WTC11 (cell line): Measurements from ENCODE around the gene GRIK5. TPM values are rescaled to one million over a fixed set of nuclear protein-coding genes. Genes with fewer than 3 reads are reported as not detected.

ENCODE experiments used
- ATAC-seq: fragments of 200-7000 bp; cut with Tn5 transposase; 2 replicates; pipeline ENCODE4 v1.10.0; 2021; ENCODE audit warnings: mild to moderate bottlenecking, moderate library complexity
- CTCF ChIA-PET: fragments of 300-600 bp; sonication (Branson Sonifier 250); formaldehyde crosslinking; loops from one replicate; lab custom pipeline; 2021; ENCODE audit warnings: antibody characterized with exemption; lab: Charles Lee
- POLR2A ChIA-PET: fragments of 350-600 bp; sonication (Branson Sonifier 250); formaldehyde crosslinking; loops from one replicate; lab custom pipeline; 2021; ENCODE audit warnings: antibody characterized with exemption; lab: Charles Lee
- DNase-seq: peaks from one replicate; pipeline ENCODE4 v3.0.0; 2021; ENCODE audit warnings: low spot score
- H3K27ac Mint-ChIP-seq: 2 replicates; pipeline ENCODE4 v1.8.0; 2021; ENCODE audit warnings: mixed read lengths
- H3K27me3 Mint-ChIP-seq: 2 replicates; pipeline ENCODE4 v1.8.0; 2021; ENCODE audit warnings: low read depth, mild to moderate bottlenecking, moderate library complexity, mixed read lengths
- H3K36me3 Mint-ChIP-seq: 2 replicates; pipeline ENCODE4 v1.8.0; 2021; ENCODE audit warnings: mixed read lengths
- H3K4me1 Mint-ChIP-seq: 2 replicates; pipeline ENCODE4 v1.8.0; 2022; ENCODE audit warnings: mixed read lengths
- H3K4me3 Mint-ChIP-seq: 2 replicates; pipeline ENCODE4 v1.8.0; 2021; ENCODE audit warnings: mild to moderate bottlenecking, moderate library complexity, mixed read lengths
- H3K9me3 Mint-ChIP-seq: 2 replicates; pipeline ENCODE4 v1.8.0; 2021; ENCODE audit warnings: mixed read lengths
- CREB1 ChIP-seq: sonication (generic); formaldehyde crosslinking; IDR thresholded peaks from 2 replicates; pipeline ENCODE4 v1.8.0; 2023; ENCODE audit warnings: mild to moderate bottlenecking, missing genetic modification reagents
- CREM ChIP-seq: sonication (generic); formaldehyde crosslinking; IDR thresholded peaks from 2 replicates; pipeline ENCODE4 v1.8.1; 2022; ENCODE audit warnings: mild to moderate bottlenecking, missing genetic modification reagents, moderate library complexity
- FOXK1 ChIP-seq: sonication (generic); formaldehyde crosslinking; IDR thresholded peaks from 2 replicates; pipeline ENCODE4 v1.8.0; 2022; ENCODE audit warnings: mild to moderate bottlenecking, moderate library complexity, missing genetic modification reagents
- IRF2 ChIP-seq: sonication (generic); formaldehyde crosslinking; IDR thresholded peaks from 2 replicates; pipeline ENCODE4 v1.8.0; 2022; ENCODE audit warnings: low read depth, missing genetic modification reagents, borderline replicate concordance
- JUN ChIP-seq: sonication (generic); formaldehyde crosslinking; IDR thresholded peaks from 2 replicates; pipeline ENCODE4 v1.8.0; 2023; ENCODE audit warnings: mild to moderate bottlenecking, missing genetic modification reagents
- KAT7 ChIP-seq: sonication (generic); formaldehyde crosslinking; IDR thresholded peaks from 2 replicates; pipeline ENCODE4 v1.8.1; 2023; ENCODE audit warnings: missing genetic modification reagents, mild to moderate bottlenecking, borderline replicate concordance
- MAX ChIP-seq: sonication (generic); formaldehyde crosslinking; IDR thresholded peaks from 2 replicates; pipeline ENCODE4 v1.8.0; 2022; ENCODE audit warnings: mild to moderate bottlenecking, missing genetic modification reagents
- MXD4 ChIP-seq: fragments of 250-450 bp; sonication (Bioruptor Pico); IDR thresholded peaks from 2 replicates; pipeline ENCODE4 v1.8.0; 2021; ENCODE audit warnings: mild to moderate bottlenecking, moderate library complexity, borderline replicate concordance
- MYBL2 ChIP-seq: sonication (generic); formaldehyde crosslinking; IDR thresholded peaks from 2 replicates; pipeline ENCODE4 v1.8.1; 2023; ENCODE audit warnings: mild to moderate bottlenecking, moderate library complexity, missing genetic modification reagents
- NFYB ChIP-seq: sonication (generic); formaldehyde crosslinking; conservative IDR thresholded peaks from 2 replicates; pipeline ENCODE4 v1.8.0; 2022; ENCODE audit warnings: low read depth, missing genetic modification reagents
- NR3C1 ChIP-seq: sonication (generic); formaldehyde crosslinking; conservative IDR thresholded peaks from 2 replicates; pipeline ENCODE4 v1.8.1; 2023; ENCODE audit warnings: low read depth, mild to moderate bottlenecking, missing genetic modification reagents
- OVOL2 ChIP-seq: fragments of 250-450 bp; sonication (Bioruptor Pico); IDR thresholded peaks from 2 replicates; pipeline ENCODE4 v1.9.0; 2021; ENCODE audit warnings: mild to moderate bottlenecking, borderline replicate concordance
- PREB ChIP-seq: sonication (generic); formaldehyde crosslinking; IDR thresholded peaks from 2 replicates; pipeline ENCODE4 v1.8.1; 2022; ENCODE audit warnings: mild to moderate bottlenecking, missing genetic modification reagents, moderate library complexity, borderline replicate concordance
- PRRX2 ChIP-seq: fragments of 250-450 bp; sonication (Bioruptor Pico); IDR thresholded peaks from 2 replicates; pipeline ENCODE4 v1.8.0; 2021; ENCODE audit warnings: mild to moderate bottlenecking
- RORB ChIP-seq: fragments of 250-450 bp; sonication (Bioruptor Pico); IDR thresholded peaks from 2 replicates; pipeline ENCODE4 v1.9.0; 2021; ENCODE audit warnings: mild to moderate bottlenecking
- SOX15 ChIP-seq: fragments of 250-450 bp; sonication (Bioruptor Pico); IDR thresholded peaks from 2 replicates; pipeline ENCODE4 v1.9.0; 2021; ENCODE audit warnings: mild to moderate bottlenecking
- SP1 ChIP-seq: sonication (generic); formaldehyde crosslinking; conservative IDR thresholded peaks from 2 replicates; pipeline ENCODE4 v1.8.1; 2022; ENCODE audit warnings: missing genetic modification reagents
- TEAD1 ChIP-seq: sonication (generic); formaldehyde crosslinking; IDR thresholded peaks from 2 replicates; pipeline ENCODE4 v1.8.0; 2022; ENCODE audit warnings: mild to moderate bottlenecking, missing genetic modification reagents
- TP53 ChIP-seq: sonication (generic); formaldehyde crosslinking; IDR thresholded peaks from 2 replicates; pipeline ENCODE4 v1.8.1; 2023; ENCODE audit warnings: mild to moderate bottlenecking, missing genetic modification reagents
- ZNF138 ChIP-seq: sonication (generic); formaldehyde crosslinking; conservative IDR thresholded peaks from 2 replicates; pipeline ENCODE4 v1.8.1; 2022; ENCODE audit warnings: mild to moderate bottlenecking, moderate library complexity, missing genetic modification reagents
- ZNF416 ChIP-seq: fragments of 250-450 bp; sonication (Bioruptor Pico); IDR thresholded peaks from 2 replicates; pipeline ENCODE4 v1.9.0; 2021; ENCODE audit warnings: mild to moderate bottlenecking, inconsistent platforms
- ZNF671 ChIP-seq: fragments of 250-450 bp; sonication (Bioruptor Pico); IDR thresholded peaks from 2 replicates; pipeline ENCODE4 v1.8.0; 2021; ENCODE audit warnings: mild to moderate bottlenecking
- total RNA-seq: library from RNA; stranded (reverse); gene quantifications from 3 replicates; pipeline ENCODE4 v1.2.3, GENCODE V29; 2021
- TF ChIP-seq, protein P1 (sequence below): sonication (generic); formaldehyde crosslinking; IDR thresholded peaks from 2 replicates; pipeline ENCODE4 v1.8.0; 2022; ENCODE audit warnings: mild to moderate bottlenecking, missing genetic modification reagents
- TF ChIP-seq, protein P2 (sequence below): sonication (generic); formaldehyde crosslinking; IDR thresholded peaks from 2 replicates; pipeline ENCODE4 v1.8.1; 2022; ENCODE audit warnings: missing genetic modification reagents, borderline replicate concordance
- TF ChIP-seq, protein P3 (sequence below): sonication (generic); formaldehyde crosslinking; IDR thresholded peaks from 2 replicates; pipeline ENCODE4 v1.8.1; 2022; ENCODE audit warnings: low read depth, missing genetic modification reagents, borderline replicate concordance

The GRIK5 gene
- total RNA-seq, 1 experiment from 2014 or later = 52.3 TPM

- TF ChIP-seq, protein P1, sequence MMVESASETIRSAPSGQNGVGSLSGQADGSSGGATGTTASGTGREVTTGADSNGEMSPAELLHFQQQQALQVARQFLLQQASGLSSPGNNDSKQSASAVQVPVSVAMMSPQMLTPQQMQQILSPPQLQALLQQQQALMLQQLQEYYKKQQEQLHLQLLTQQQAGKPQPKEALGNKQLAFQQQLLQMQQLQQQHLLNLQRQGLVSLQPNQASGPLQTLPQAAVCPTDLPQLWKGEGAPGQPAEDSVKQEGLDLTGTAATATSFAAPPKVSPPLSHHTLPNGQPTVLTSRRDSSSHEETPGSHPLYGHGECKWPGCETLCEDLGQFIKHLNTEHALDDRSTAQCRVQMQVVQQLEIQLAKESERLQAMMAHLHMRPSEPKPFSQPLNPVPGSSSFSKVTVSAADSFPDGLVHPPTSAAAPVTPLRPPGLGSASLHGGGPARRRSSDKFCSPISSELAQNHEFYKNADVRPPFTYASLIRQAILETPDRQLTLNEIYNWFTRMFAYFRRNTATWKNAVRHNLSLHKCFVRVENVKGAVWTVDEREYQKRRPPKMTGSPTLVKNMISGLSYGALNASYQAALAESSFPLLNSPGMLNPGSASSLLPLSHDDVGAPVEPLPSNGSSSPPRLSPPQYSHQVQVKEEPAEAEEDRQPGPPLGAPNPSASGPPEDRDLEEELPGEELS (CRISPR knock-in tag) = no peak
- TF ChIP-seq ZNF671 (CRISPR knock-in tag) (no peak), PRRX2 (CRISPR knock-in tag) (no peak)
These were observed 2.6 kb downstream of the GRIK5 start (continued) for GRCh38 chr19:42067315-42067888.

GRCh38 chr19:42066075-42066754 is 3.8 kb downstream of the GRIK5 start:
- CTCF ChIA-PET = interaction anchor here (0.9 to 2.5 kb wide), 5 partner anchors 15 to 45 kb away, joined by 3 to 15 read pairs (median 4); no protein-coding TSS in a partner anchor
- H3K36me3 Mint-ChIP-seq = peaks cover 37% of the 10 kb centered on the region
- peak; percentile 12 for ATAC-seq
- peaks cover 9% of the 10 kb centered on the region for H3K4me1 Mint-ChIP-seq
- POLR2A ChIA-PET = no interaction called here
- H3K27me3 Mint-ChIP-seq = no peaks in the 10 kb centered on the region
- no peaks in the 10 kb centered on the region for H3K9me3 Mint-ChIP-seq
- no peak overlapping the region for H3K27ac Mint-ChIP-seq
- no peak overlapping the region for H3K4me3 Mint-ChIP-seq
- peak; percentile 63 for DNase-seq
- TF ChIP-seq RORB (CRISPR knock-in tag) = no peak
- TF ChIP-seq TP53 (CRISPR knock-in tag) = no peak
- TF ChIP-seq, protein P2, sequence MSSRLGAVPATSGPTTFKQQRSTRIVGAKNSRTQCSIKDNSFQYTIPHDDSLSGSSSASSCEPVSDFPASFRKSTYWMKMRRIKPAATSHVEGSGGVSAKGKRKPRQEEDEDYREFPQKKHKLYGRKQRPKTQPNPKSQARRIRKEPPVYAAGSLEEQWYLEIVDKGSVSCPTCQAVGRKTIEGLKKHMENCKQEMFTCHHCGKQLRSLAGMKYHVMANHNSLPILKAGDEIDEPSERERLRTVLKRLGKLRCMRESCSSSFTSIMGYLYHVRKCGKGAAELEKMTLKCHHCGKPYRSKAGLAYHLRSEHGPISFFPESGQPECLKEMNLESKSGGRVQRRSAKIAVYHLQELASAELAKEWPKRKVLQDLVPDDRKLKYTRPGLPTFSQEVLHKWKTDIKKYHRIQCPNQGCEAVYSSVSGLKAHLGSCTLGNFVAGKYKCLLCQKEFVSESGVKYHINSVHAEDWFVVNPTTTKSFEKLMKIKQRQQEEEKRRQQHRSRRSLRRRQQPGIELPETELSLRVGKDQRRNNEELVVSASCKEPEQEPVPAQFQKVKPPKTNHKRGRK (CRISPR knock-in tag) = no peak
- no peak for TF ChIP-seq KAT7 (CRISPR knock-in tag)
- TF ChIP-seq ZNF416 (CRISPR knock-in tag) = no peak
- TF ChIP-seq MXD4 = no peak
- TF ChIP-seq, protein P3, sequence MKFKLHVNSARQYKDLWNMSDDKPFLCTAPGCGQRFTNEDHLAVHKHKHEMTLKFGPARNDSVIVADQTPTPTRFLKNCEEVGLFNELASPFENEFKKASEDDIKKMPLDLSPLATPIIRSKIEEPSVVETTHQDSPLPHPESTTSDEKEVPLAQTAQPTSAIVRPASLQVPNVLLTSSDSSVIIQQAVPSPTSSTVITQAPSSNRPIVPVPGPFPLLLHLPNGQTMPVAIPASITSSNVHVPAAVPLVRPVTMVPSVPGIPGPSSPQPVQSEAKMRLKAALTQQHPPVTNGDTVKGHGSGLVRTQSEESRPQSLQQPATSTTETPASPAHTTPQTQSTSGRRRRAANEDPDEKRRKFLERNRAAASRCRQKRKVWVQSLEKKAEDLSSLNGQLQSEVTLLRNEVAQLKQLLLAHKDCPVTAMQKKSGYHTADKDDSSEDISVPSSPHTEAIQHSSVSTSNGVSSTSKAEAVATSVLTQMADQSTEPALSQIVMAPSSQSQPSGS (CRISPR knock-in tag) = no peak
- TF ChIP-seq CREB1 (CRISPR knock-in tag) = no peak
- no peak for TF ChIP-seq MAX

- DNase-seq (no peak), ATAC-seq (no peak)
- no peak overlapping the region for H3K27ac Mint-ChIP-seq
- no peaks in the 10 kb centered on the region for H3K27me3 Mint-ChIP-seq
- H3K4me1 Mint-ChIP-seq = peaks cover 4% of the 10 kb centered on the region
- no peak overlapping the region for H3K4me3 Mint-ChIP-seq
- ChIA-PET CTCF (interaction anchor here (0.9 to 2.4 kb wide), 4 partner anchors 16 to 44 kb away, joined by 3 to 10 read pairs (median 4); no protein-coding TSS in a partner anchor), POLR2A (no interaction called here)
- peaks cover 40% of the 10 kb centered on the region for H3K36me3 Mint-ChIP-seq
- TF ChIP-seq JUN (CRISPR knock-in tag) = no peak
- no peak for TF ChIP-seq TEAD1 (CRISPR knock-in tag)
- H3K9me3 Mint-ChIP-seq = no peaks in the 10 kb centered on the region
These were observed 4.5 kb downstream of the GRIK5 start for GRCh38 chr19:42065511-42065910.

GRCh38 chr19:42065051-42065450 is 5.0 kb downstream of the GRIK5 start:
- H3K4me3 Mint-ChIP-seq = no peak overlapping the region
- TF ChIP-seq OVOL2 (no peak), PRRX2 (CRISPR knock-in tag) (no peak), MXD4 (no peak), CREB1 (CRISPR knock-in tag) (no peak), MYBL2 (CRISPR knock-in tag) (no peak), NFYB (no peak), NR3C1 (CRISPR knock-in tag) (no peak), SP1 (CRISPR knock-in tag) (no peak), PREB (no peak), CREM (CRISPR knock-in tag) (no peak), IRF2 (CRISPR knock-in tag) (no peak), SOX15 (no peak), FOXK1 (no peak), ZNF138 (CRISPR knock-in tag) (no peak)
- peaks cover 41% of the 10 kb centered on the region for H3K36me3 Mint-ChIP-seq
- DNase-seq (no peak), ATAC-seq (no peak)
- no peaks in the 10 kb centered on the region for H3K9me3 Mint-ChIP-seq
- H3K27me3 Mint-ChIP-seq = no peaks in the 10 kb centered on the region
- H3K4me1 Mint-ChIP-seq = no peaks in the 10 kb centered on the region
- CTCF ChIA-PET = interaction anchor here (1.2 to 2.4 kb wide), 3 partner anchors 16 to 37 kb away, joined by 3 to 10 read pairs (median 4); no protein-coding TSS in a partner anchor
- POLR2A ChIA-PET = no interaction called here
- no peak overlapping the region for H3K27ac Mint-ChIP-seq
